ENCODE results near the gene KCTD12.

The KCTD12 gene

DNA sequence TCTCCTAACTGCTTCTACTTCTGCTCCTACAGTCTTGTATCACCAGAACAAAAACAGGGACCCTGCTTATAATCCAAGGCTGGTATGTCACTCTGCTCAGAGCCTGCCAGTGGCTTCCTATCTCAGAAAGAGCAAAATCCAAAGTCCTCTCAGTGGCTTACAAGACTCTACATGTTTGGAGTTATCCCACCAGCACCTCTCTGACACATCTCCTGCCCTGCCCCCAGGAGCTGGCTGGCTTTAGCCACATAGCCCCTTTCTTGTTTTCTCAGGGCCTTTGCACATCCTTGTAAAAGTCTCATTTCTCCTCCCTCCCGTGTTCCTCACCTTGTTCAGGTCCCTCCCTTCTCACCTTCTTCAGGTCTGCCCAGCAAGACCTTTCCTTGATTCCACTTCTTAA, 2.2 kb upstream of the KCTD12 start:
- in situ Hi-C loops (cut with MboI; ENCODE audit: low sequenced_read_pairs): no loop called here

DNA sequence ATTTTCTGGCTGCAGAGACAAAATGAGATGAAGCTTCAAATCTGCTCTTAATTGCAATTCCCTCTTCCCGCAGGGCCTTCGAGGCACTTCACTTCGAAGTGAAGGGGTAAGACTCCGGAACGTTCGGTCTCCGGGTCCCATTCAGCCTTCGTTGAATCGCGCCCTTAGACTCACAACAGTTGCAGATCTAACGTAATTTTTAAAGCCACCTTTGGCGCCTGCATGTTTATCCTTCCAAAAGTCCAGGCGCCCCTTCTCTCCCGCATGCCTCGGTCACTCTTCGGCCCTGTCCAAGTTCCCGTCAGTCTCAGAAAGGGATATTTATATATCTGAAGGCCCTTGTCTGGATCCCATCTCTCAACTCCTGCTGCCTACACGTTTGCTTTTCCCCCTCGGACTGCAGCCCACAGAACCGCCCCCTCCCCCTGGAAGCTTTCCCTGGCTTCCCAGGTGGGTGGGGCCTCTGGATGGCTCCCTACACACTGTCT, 915 bp upstream of the KCTD12 start:
- in situ Hi-C loops (cut with MboI; ENCODE audit: low sequenced_read_pairs): no loop called here

DNA sequence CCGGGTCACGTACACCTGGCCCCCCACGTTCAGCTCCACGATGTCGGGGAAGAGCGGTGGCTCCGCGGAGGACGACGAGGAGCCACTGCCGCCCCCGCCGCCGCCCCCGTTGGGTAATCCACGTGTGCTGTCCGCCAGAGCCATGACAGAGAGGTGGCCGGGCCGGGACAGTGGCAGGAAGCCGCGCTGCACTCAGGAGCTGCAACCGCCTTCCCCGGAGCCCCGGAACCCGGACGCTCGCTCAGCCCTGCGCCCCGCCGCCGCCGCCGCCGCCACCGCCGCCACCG, 257 bp downstream of the KCTD12 start:
- in situ Hi-C loops (cut with MboI; ENCODE audit: low sequenced_read_pairs): no loop called here

DNA sequence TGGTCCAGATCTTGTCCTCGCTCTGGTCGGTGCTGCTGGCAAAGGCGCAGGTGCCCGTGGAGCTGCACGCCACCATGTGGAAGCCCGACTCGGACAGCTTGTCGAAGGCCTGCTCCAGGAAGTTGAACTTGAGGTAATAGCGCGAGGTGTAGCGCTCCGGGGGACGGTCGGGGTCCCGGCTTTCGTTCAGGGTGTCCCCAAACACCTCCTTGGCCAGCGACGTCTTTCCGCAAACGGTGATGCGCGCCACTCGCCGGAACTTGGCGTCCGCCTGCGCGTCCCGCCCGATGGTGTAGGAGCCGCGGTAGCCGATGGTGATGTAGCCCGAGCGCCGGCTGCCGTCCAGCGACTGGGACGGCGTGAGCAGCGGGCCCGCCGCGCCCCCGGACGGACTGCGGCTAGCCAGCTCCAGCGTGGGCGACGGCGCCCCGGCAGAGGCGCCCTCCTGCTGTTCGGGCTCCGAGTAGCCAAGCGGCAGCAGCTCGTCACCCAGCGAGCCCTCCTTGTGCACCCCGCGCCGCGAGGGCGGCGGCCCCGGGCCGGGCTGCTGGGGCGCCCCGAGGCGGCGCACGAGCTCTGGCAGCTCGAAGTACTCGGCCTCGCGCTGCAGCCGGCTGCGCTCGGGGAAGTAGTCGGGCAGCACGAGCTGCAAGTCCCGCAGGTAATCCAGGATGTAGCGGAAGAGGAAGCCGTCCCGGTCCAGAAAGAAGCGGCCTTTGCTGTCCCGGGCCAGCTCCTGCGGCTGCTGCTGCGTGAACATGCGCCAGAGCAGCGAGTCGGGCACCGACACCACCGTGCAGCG, 801 bp downstream of the KCTD12 start:
- in situ Hi-C loops (cut with MboI; ENCODE audit: low sequenced_read_pairs): no loop called here

DNA sequence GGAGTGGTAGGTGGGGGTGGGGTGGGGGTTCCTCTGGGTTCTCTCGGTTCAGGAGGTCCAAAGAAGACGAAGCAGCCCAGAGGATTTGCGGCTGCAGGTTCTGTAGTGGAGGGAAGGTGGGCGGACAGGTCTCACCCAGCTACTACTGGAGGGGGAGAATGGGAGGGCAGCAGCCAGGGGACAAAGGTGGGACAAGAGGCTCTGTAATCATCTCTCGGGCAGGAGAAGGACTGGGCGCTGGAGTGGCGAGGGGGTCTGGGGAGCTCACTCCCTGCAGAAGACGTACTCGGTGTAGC, 1.4 kb downstream of the KCTD12 start:
- in situ Hi-C loops (cut with MboI; ENCODE audit: low sequenced_read_pairs): no loop called here

DNA sequence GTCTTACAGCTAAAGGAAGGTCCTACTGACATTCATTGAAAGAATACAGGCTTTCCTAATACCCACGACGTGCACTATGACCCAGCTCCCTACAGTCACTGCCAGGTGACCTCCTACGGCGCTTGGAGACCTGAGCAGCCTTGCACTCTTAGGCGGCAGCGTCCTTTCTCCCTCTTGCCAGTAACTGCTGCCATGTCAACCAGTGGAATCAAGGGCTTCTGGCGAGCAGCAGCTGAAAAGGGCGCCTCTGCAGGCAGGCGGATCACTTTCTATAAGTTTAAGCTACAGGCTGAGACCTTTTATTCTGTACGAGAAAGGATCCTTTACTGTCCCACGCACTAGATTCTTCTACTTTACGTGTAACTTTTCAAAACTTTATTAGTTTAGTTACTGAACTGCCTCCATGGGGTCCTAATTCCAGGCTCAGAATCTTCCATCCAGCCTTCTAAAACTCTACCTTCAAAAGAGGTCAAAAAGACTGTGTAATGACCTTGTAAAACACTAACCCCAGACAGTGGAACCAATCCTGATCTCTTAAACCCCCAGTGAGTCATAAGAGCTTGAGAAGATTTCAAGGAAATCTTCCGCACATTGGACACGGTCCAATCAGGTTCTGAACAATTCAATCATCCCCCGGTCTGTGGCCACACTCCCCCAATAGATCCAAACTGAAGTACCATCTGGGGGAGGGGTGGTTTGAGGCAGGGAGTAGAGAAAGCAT, 1.9 kb downstream of the KCTD12 start:
- in situ Hi-C loops (cut with MboI; ENCODE audit: low sequenced_read_pairs): no loop called here

DNA sequence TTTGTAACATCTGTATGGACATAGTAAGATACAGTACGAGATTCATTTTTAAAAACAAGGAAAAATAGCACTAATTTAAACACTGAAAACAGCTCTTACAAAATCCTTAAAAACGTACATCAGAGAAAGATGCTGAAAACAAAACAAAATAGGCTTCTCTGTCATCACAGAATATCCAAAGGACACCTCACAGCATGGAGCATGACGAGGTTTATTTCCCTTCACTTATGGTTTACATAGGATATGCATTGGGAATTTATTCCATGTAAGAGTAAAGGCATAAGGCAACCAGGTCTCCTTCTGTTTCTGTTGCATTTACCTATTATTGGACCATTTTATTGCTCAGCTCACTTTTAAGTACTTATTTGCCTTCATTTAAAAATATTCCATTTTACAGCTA, 3.0 kb downstream of the KCTD12 start:
- in situ Hi-C loops (cut with MboI; ENCODE audit: low sequenced_read_pairs): no loop called here

DNA sequence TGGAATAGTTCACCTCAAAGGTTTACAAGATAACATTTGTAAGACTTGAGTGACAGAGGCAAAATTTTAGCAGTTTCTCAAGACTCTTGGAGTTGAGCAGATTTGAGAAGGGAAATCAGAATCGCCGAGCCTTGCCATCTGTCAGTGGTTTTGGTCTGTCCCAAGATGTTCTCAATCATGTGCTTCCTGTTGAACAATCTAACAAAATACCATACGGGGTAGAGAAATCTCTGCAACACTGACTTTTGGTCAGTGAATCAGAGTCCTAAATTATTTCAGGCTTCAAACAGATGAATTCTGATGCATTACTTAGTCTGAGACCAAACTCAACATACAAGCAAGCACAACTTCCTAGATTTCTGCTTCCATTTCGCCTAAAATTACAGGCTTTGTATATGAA, 3.8 kb downstream of the KCTD12 start:
- in situ Hi-C loops (cut with MboI; ENCODE audit: low sequenced_read_pairs): no loop called here

DNA sequence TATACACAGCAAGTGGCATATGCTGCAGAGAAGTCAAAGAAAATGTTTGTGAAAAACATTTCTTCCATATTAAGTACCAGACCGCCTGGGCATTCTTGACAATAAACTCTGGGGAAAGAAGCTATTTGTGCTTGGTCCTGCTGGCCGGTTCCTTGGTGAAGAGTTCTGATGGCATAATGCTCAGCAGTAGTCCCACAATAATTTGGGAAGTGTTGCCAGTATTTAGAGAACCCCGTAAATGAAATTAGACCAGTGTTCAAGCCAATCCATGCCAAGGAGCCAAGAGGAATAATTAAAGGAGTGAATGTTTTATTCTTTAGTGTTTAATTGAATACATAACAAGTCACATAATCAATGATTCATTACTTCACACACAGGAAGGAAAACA, 6.3 kb downstream of the KCTD12 start:
- in situ Hi-C loops (cut with MboI; ENCODE audit: low sequenced_read_pairs): no loop called here

DNA sequence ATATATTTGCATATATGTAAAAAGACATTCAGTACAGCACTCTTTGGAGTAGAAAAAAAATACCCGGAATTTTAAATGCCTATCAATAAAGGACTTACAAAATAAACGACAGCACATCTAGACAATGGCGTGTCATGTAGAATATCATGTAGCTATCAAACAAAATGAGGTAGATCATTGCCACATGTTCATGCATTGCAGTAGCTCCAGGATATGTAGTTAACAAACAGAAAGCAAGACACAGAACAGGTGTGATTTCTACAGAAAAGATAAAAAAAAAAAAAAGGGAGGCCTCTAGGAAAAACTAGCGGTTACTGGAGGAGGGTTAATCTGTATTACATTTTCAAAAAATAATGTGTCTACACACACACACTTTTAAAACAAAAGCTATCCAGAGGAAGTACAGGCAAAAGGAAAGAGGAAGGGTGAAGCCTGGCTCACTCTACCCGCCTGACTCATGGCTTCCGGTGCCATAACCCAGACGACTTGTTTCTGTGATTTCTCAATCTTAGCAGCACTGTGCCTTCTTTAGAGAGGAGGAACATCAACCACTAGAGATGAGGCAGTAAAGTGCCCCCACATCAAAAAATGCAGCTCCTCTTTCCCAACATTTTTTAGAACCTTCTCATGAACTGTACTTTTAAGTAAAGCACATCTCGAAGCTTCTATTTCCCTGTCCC, 6.9 kb downstream of the KCTD12 start:
- in situ Hi-C loops (cut with MboI; ENCODE audit: low sequenced_read_pairs): no loop called here

DNA sequence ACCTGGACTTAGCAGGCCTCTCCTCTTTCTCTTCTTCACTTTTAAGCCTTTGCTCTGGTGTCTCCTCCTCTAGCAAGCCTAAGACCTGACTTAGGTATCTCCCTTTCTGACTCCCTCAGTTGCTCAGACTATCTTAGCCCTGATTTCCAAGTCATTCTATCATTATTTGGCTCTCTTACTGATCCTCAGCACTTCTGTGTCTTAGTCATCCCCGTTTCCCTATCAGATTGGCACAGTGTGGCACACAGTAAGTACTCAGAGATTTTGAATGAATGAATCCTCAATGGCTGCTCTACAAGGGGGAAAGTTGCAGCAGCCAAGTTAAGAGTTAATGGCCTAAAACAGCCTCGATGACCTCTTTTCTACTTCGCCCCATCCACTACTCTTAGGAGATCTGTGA, 8.2 kb downstream of the KCTD12 start:
- in situ Hi-C loops (cut with MboI; ENCODE audit: low sequenced_read_pairs): no loop called here

DNA sequence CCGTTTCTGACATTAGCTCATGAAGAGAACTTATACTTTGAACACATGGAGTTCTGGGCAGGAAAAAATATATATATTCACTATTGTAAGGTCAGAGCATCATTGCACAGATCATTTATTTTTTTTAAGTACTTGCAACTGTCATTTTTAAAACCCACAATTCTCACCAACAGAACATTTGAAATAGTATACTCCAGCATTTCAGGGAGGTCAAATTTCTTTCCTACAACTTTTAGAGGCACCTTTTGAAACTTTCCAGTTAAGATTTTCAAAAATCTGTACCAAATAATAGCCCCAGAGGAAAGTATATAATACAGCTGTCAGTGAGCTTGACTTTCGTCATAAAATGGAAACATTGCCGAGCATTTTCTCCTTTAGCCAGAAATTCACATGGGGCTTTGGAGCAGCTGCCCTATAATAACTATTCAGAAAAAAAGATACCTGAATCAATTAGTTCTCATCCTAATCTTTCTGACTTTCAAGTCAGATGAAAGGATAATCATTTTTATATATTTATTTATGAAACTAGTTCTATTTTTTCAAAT, 10.9 kb downstream of the KCTD12 start:
- in situ Hi-C loops (cut with MboI; ENCODE audit: low sequenced_read_pairs): no loop called here

DNA sequence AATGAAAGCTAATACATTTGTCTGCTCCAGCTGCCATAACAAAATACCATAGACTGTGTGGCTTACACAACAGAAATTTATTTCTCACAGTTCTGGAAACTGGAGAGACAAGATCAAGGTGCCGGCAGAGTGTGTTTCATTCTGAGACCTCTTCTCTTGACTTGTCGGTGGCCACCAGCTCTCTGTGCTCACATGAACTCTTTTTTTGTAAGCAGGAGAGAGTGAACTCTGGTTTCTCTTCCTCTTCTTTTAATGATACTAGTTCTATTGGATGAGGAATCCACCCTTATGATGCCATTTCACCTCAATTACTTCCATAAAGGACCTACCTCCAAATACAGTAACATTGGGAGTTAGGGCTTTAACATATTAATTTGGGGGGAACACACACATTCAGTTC, 11.7 kb downstream of the KCTD12 start:
- in situ Hi-C loops (cut with MboI; ENCODE audit: low sequenced_read_pairs): no loop called here

DNA sequence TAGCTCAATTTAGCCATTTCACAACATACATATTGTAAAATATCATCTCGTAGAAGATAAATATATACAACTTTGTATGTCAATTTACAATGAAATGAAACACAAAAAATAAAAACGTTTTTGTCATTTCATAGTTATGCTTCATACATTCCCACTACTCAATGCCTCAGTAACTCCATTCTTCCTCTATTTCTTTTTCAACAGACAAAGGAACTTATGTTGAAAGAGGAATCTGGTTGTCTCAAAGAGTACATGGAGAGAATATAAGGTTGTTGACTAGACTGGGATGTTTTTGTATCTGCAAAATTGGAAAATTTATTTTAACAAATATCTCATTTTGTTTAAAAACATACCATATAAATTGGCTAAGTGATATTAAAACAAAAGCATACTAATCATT, 12.8 kb downstream of the KCTD12 start:
- in situ Hi-C loops (cut with MboI; ENCODE audit: low sequenced_read_pairs): no loop called here

DNA sequence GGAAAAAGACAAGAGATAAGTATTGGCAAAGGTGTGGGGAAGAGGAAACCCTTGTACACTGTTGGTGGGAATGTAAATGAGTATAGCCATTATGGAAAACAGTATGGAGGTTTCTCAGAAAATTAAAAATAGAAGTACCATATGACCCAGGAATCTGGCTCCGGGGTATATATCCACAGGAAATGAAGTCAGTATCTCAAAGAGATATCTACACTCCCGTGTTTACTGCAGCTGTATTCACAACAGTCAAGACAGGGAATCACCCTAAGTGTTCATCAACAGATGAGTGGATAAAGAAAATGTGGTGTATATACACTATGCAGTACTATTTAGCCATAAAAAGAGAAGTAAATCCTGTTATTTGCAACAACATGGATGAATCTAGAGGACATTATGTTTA, 13.5 kb downstream of the KCTD12 start:
- in situ Hi-C loops (cut with MboI; ENCODE audit: low sequenced_read_pairs): no loop called here

DNA sequence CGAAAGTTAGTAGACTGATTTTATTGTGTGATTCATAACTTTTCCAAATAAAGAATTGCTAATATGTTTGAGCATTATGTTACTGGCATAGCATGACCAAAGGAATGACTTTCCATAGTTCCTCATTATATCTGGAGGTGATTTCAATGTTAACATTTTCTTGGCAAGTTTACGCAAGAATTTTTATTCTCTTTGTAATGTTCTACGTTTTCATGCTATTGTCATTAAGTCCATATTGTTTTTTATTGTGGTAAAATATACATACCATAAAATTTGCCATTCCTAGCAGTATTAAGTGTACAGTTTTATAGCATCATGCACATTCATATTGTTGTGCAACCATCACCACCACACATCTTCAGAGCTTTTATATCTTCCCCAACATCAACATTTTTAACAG, 14.8 kb downstream of the KCTD12 start:
- in situ Hi-C loops (cut with MboI; ENCODE audit: low sequenced_read_pairs): no loop called here

DNA sequence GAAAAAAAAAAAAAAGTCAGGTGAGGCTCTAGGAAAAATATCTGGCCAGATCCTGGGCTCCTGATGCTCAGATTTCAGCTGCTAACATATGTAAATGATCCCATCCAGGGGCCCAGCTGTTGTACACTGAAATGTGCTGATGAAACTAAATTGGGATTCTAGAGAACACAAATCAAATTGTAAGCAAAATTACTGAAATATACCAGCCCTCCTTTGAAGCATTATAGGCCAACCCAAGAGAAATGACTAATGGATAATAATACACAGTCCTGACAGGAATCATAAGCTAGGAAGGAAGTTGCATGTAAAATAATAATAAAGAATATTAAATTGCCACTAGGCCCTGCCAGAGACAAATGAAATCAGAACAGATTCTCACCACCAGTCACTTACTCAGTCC, 17.8 kb downstream of the KCTD12 start:
- in situ Hi-C loops (cut with MboI; ENCODE audit: low sequenced_read_pairs): no loop called here

DNA sequence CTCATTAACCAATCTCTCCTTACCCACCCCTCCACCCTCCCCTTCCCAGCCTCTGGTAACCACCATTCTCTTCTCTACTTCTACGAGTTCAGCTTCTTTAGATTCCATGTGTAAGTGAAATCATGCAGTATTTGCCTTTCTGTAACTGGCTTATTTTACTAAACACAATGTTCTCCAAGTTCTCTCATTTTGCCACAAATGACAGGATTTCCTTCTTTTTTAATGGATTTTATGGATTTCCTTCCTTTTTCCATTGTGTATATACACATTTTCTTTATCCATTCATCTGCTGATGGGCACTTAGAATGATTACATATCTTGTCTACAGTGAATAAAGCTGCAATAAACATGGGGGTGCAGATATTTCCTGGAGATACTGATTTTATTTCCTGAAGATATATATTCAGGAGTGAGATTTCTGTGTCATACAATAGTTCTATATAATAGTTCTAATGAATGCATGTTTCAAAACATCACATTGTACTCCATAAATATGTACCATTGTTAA, 20.2 kb downstream of the KCTD12 start:
- in situ Hi-C loops (cut with MboI; ENCODE audit: low sequenced_read_pairs): no loop called here

DNA sequence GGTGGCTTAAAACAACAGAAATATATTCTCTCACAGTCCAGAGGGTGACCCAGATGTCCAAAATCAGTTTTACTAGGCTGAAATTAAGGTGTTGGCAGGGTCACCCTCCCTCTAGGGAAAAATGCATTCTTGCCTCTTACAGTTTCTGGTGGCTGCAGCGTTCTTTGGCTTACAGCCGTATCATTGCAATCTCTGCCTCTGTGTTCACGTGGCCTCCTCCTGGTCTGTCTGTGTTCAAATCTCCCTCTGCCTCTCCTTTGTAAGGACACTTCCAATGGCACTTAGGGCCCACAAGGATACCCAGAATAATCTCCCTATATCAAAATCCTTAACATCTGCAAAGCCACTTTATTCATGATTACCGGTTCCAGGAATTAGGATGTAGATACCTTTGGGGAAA, 21.1 kb downstream of the KCTD12 start:
- in situ Hi-C loops (cut with MboI; ENCODE audit: low sequenced_read_pairs): no loop called here

DNA sequence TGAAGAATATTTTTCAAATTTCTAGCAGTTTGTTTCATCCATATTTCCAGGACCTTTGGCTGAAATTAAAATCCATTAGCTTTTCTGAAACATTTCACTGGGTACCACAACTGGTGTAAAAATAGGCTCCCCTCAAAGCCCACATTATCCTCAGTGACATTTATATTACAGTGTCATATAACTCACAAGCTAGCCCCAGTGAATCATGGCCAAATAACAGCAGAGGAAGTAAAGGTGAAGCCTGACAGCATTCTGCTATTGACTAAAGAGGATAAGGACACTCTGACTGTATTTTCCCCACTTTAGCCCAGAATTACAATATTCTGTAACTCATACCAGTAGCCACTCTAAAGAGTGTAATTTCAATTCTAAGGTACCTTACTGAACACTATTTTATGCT, 21.9 kb downstream of the KCTD12 start:
- in situ Hi-C loops (cut with MboI; ENCODE audit: low sequenced_read_pairs): no loop called here

DNA sequence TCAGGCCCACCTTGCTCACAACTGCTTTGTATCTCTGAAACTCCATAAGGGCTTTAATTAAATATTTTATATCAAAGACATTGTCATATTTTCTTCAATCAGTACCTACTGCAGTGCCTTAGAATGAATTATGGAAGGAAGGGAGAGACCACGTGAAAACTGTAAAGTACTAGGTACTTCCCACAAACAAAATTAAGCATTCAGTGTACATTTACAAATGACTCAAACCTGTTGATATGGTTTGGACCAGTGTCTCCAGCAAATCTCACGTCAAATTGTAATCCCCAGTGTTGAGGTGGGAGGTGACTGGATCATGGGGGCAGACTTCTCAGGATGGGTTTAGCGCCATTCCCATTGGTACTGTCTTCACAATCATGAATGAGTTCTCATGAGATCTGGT, 23.2 kb downstream of the KCTD12 start:
- in situ Hi-C loops (cut with MboI; ENCODE audit: low sequenced_read_pairs): no loop called here

DNA sequence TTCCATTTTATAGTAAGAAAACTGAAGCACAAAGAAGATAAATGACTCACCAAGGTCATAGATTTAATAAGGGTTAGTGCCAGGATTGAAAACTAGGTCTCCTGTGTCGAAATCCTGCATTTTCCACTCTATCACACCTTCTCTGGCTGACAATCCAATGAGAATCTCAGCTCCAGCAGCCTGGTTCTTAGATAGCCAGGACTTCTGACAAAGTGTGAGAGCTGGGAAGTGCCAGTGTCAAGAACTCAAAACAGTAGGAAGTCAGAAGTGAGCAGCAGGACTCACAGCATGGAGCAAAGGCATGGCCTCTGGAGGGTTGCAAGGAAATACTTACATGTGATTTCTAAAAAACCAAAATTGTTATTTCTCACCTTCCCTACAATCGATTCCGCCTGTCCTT, 24.3 kb downstream of the KCTD12 start:
- in situ Hi-C loops (cut with MboI; ENCODE audit: low sequenced_read_pairs): no loop called here

All from HL-60/S4 treated with retinoic acid at 250 ng/mL for 4 days and 3 days (cell line).